ENCODE measurements around the gene ATXN1.

ATXN1 gene

GRCh38 chr6:16320533-16321340 is 440.5 kb downstream of the ATXN1 start:
- H3K4me1 ChIP-seq (ENCODE audit: insufficient read depth, poor library complexity, severe bottlenecking): peaks cover 25% of the 10 kb centered on the region
- DNase-seq (ENCODE audit: low spot score) (no peak), ATAC-seq (ENCODE audit: low read depth) (no peak)
- H3K27ac ChIP-seq (ENCODE audit: poor library complexity, severe bottlenecking): peak overlapping the region; percentile 12
- no peak for TF ChIP-seq CTCF (IDR thresholded peaks at IDR 0.05; ENCODE audit: poor library complexity, severe bottlenecking)
- H3K9me3 ChIP-seq (ENCODE audit: severe bottlenecking): no peaks in the 10 kb centered on the region
- no peaks in the 10 kb centered on the region for H3K36me3 ChIP-seq (ENCODE audit: low read depth)
- no peak overlapping the region for H3K4me3 ChIP-seq (ENCODE audit: severe bottlenecking)
- H3K27me3 ChIP-seq (ENCODE audit: insufficient read depth, poor library complexity, severe bottlenecking): no peaks in the 10 kb centered on the region

- no peaks in the 10 kb centered on the region for H3K36me3 ChIP-seq (ENCODE audit: low read depth)
- no peak for DNase-seq (ENCODE audit: low spot score)
- H3K4me3 ChIP-seq (ENCODE audit: severe bottlenecking): no peak overlapping the region
- H3K4me1 ChIP-seq (ENCODE audit: insufficient read depth, poor library complexity, severe bottlenecking): peaks cover 25% of the 10 kb centered on the region
- H3K27ac ChIP-seq (ENCODE audit: poor library complexity, severe bottlenecking): peak overlapping the region; percentile 12
- ATAC-seq (ENCODE audit: low read depth): peak; percentile 88
- no peak for TF ChIP-seq CTCF (IDR thresholded peaks at IDR 0.05; ENCODE audit: poor library complexity, severe bottlenecking)
- H3K9me3 ChIP-seq (ENCODE audit: severe bottlenecking): no peaks in the 10 kb centered on the region
- no peaks in the 10 kb centered on the region for H3K27me3 ChIP-seq (ENCODE audit: insufficient read depth, poor library complexity, severe bottlenecking)
These were observed 441.3 kb downstream of the ATXN1 start for GRCh38 chr6:16319813-16320532.

- H3K27ac ChIP-seq (ENCODE audit: poor library complexity, severe bottlenecking): peak overlapping the region; percentile 12
- H3K36me3 ChIP-seq (ENCODE audit: low read depth): no peaks in the 10 kb centered on the region
- DNase-seq (ENCODE audit: low spot score) (no peak), ATAC-seq (ENCODE audit: low read depth) (no peak)
- no peak overlapping the region for H3K4me3 ChIP-seq (ENCODE audit: severe bottlenecking)
- no peaks in the 10 kb centered on the region for H3K9me3 ChIP-seq (ENCODE audit: severe bottlenecking)
- no peaks in the 10 kb centered on the region for H3K27me3 ChIP-seq (ENCODE audit: insufficient read depth, poor library complexity, severe bottlenecking)
- H3K4me1 ChIP-seq (ENCODE audit: insufficient read depth, poor library complexity, severe bottlenecking): peaks cover 25% of the 10 kb centered on the region
- no peak for TF ChIP-seq CTCF (IDR thresholded peaks at IDR 0.05; ENCODE audit: poor library complexity, severe bottlenecking)
These were observed 442.1 kb downstream of the ATXN1 start for GRCh38 chr6:16318953-16319720.

- no peak for DNase-seq (ENCODE audit: low spot score)
- no peaks in the 10 kb centered on the region for H3K27me3 ChIP-seq (ENCODE audit: insufficient read depth, poor library complexity, severe bottlenecking)
- peak; percentile 15; the same call in 1 of the 3 replicates for ATAC-seq (ENCODE audit: low read depth)
- no peaks in the 10 kb centered on the region for H3K36me3 ChIP-seq (ENCODE audit: low read depth)
- no peak for TF ChIP-seq CTCF (IDR thresholded peaks at IDR 0.05; ENCODE audit: poor library complexity, severe bottlenecking)
- no peak overlapping the region for H3K4me3 ChIP-seq (ENCODE audit: severe bottlenecking)
- H3K9me3 ChIP-seq (ENCODE audit: severe bottlenecking): no peaks in the 10 kb centered on the region
- peaks cover 25% of the 10 kb centered on the region for H3K4me1 ChIP-seq (ENCODE audit: insufficient read depth, poor library complexity, severe bottlenecking)
- H3K27ac ChIP-seq (ENCODE audit: poor library complexity, severe bottlenecking): no peak overlapping the region
These were observed 442.7 kb downstream of the ATXN1 start for GRCh38 chr6:16318538-16318937.

All from RWPE2 (cell line).